Activated T-helper 1 cell treated with anti-CD3 and anti-CD28 coated beads, Interleukin-12 subunit alpha, Interleukin-12 subunit beta, Interleukin-2, Interleukin-4 antibody, amounts not matched to agents 30 ng/mL and 10 ng/mL and 1 ng/mL, durations not matched to agents 14 hours and 24 hours and 36 hours (primary cell): ENCODE data around the gene SERGEF. TPM values are rescaled to one million over a fixed set of nuclear protein-coding genes. Genes with fewer than 3 reads are reported as not detected.

Source experiments
- DNase-seq: peaks from one replicate; pipeline ENCODE4 v3.0.0; 2021; ENCODE audit warnings: low spot score
- H3K27ac Mint-ChIP-seq: one replicate; pipeline ENCODE4 v1.8.0; 2021; ENCODE audit warnings: mild to moderate bottlenecking, mixed read lengths
- H3K27me3 Mint-ChIP-seq: one replicate; pipeline ENCODE4 v1.8.0; 2022; ENCODE audit warnings: mild to moderate bottlenecking, moderate library complexity, mixed read lengths; ENCODE audit not compliant: insufficient read depth
- H3K36me3 Mint-ChIP-seq: one replicate; pipeline ENCODE4 v1.8.0; 2021; ENCODE audit warnings: low read depth, mixed read lengths
- H3K4me1 Mint-ChIP-seq: one replicate; pipeline ENCODE4 v1.8.0; 2021; ENCODE audit warnings: low read depth, mixed read lengths
- H3K4me3 Mint-ChIP-seq: one replicate; pipeline ENCODE4 v1.8.0; 2021; ENCODE audit warnings: mild to moderate bottlenecking, moderate library complexity, mixed read lengths
- H3K9me3 Mint-ChIP-seq: one replicate; pipeline ENCODE4 v1.8.0; 2021; ENCODE audit warnings: mixed read lengths
- intact Hi-C: fragments of 100-400 bp; cut with micrococcal nuclease; formaldehyde crosslinking; loops from one replicate; pipeline ENCODE4 v1.15.1; 2024
- total RNA-seq: library from RNA; stranded (reverse); gene quantifications from 2 replicates; pipeline ENCODE4 v1.2.3, GENCODE V29; 2022

The SERGEF gene
- total RNA-seq, 1 donor from 2014 or later, result 24.5 TPM

DNA sequence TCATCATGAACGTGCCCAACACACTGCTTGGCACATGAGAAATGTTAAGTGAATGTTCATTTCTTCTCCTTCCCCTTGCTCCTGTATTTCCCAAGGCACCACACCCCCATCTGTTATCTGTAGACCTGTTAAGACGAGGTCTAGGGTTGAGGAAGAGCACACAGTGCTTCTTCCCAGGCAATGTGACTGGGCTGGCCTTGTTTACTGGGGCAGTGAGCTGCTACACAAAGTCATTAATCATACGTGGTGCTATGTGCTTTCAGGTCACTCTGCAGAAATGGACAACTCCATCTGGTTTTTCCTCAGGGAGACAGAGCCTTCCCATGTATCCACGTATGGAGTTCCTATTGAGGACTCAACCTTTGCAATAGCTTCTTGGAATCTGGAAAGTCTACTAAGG, 159.6 kb downstream of the SERGEF start:
- no peak for DNase-seq
- Mint-ChIP-seq H3K36me3 (peaks cover 2% of the 10 kb centered on the region), H3K4me3 (no peak overlapping the region), H3K27me3 (no peaks in the 10 kb centered on the region), H3K4me1 (peaks cover 7% of the 10 kb centered on the region), H3K27ac (no peak overlapping the region), H3K9me3 (no peaks in the 10 kb centered on the region)
- intact Hi-C loops, result no loop called here

DNA sequence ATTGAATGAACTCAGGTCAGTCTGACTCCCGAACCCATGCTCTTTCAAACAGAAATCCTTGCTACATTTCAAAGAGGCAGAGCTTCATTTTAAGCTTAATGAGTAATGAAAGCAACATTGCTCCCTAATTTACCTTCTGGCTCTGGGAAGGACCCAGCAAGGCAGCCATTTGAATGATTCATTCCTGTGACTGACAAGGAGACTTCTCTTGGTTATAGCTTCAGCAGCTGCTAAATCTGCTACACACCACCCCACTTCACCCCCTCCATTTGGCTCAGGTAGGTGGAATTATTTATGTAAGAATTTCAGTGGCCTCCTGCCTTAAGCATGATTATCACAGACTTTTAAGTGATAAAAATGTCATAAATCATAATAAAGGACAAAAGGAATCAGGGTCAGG, 160.6 kb downstream of the SERGEF start:
- Mint-ChIP-seq H3K9me3 (no peaks in the 10 kb centered on the region), H3K27ac (no peak overlapping the region), H3K4me3 (no peak overlapping the region), H3K36me3 (no peaks in the 10 kb centered on the region), H3K27me3 (no peaks in the 10 kb centered on the region), H3K4me1 (peaks cover 7% of the 10 kb centered on the region)
- no peak for DNase-seq
- intact Hi-C loops, result no loop called here

GRCh38 chr11:17851697-17852096, 161.2 kb downstream of the SERGEF start:
- DNase-seq, result no peak
- no peak overlapping the region for H3K4me3 Mint-ChIP-seq
- H3K36me3 Mint-ChIP-seq, result no peaks in the 10 kb centered on the region
- intact Hi-C loops, result no loop called here
- H3K9me3 Mint-ChIP-seq, result no peaks in the 10 kb centered on the region
- H3K27ac Mint-ChIP-seq, result no peak overlapping the region
- H3K4me1 Mint-ChIP-seq, result peaks cover 7% of the 10 kb centered on the region
- no peaks in the 10 kb centered on the region for H3K27me3 Mint-ChIP-seq

DNA sequence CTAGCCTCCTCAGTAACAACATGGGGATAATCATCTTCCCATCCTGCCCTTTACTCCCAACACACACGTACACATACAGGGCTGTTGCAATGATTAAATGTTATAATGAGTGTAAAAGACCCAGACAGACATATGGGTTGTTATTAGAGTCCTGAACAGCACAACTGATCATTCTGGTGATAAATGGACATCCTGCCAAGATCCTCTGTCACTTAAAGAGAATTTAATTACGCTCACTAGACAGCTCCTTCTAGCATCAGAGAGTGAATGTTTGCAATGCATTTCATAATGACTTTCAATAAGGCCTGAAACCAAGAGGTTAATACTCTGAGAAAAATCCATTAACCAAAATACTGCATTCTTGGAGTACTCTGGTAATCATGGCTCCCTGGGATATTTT, 162.5 kb downstream of the SERGEF start:
- intact Hi-C loops, result no loop called here
- Mint-ChIP-seq H3K27ac (no peak overlapping the region), H3K4me1 (no peaks in the 10 kb centered on the region), H3K27me3 (no peaks in the 10 kb centered on the region), H3K9me3 (no peaks in the 10 kb centered on the region), H3K4me3 (no peak overlapping the region), H3K36me3 (peaks cover 3% of the 10 kb centered on the region)
- DNase-seq, result no peak

DNA sequence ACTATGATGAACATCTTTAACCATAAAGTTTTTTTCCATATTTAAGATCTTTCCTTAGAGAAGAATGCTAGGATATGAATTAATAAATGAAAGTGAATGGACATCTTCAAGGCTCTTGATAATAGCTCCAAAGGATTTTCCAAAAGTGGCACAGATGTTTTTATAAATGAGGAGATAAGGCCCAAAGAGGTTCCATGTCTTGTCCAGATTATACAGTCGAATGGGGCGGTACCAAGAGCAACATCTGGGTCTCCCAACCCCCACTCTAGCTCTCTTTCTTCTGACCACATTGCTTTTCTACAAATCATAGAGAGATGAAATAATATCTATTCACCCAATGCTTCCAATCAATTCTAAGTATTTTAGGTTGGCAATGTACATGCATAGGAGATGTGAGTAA, 164.1 kb downstream of the SERGEF start:
- intact Hi-C loops, result no loop called here
- Mint-ChIP-seq H3K27ac (no peak overlapping the region), H3K4me3 (no peak overlapping the region), H3K36me3 (peaks cover 3% of the 10 kb centered on the region), H3K27me3 (no peaks in the 10 kb centered on the region), H3K4me1 (no peaks in the 10 kb centered on the region), H3K9me3 (no peaks in the 10 kb centered on the region)
- DNase-seq, result no peak

GRCh38 chr11:17846852-17847453, 165.9 kb downstream of the SERGEF start:
- no peaks in the 10 kb centered on the region for H3K4me1 Mint-ChIP-seq
- H3K27ac Mint-ChIP-seq, result no peak overlapping the region
- no peaks in the 10 kb centered on the region for H3K27me3 Mint-ChIP-seq
- H3K4me3 Mint-ChIP-seq, result no peak overlapping the region
- no peaks in the 10 kb centered on the region for H3K9me3 Mint-ChIP-seq
- DNase-seq, result no peak
- intact Hi-C loops, result no loop called here
- peaks cover 3% of the 10 kb centered on the region for H3K36me3 Mint-ChIP-seq

- Mint-ChIP-seq H3K9me3 (no peaks in the 10 kb centered on the region), H3K27me3 (no peaks in the 10 kb centered on the region)
- intact Hi-C loops, result no loop called here
Observed at GRCh38 chr11:17845431-17845881, 167.4 kb downstream of the SERGEF start.

DNA sequence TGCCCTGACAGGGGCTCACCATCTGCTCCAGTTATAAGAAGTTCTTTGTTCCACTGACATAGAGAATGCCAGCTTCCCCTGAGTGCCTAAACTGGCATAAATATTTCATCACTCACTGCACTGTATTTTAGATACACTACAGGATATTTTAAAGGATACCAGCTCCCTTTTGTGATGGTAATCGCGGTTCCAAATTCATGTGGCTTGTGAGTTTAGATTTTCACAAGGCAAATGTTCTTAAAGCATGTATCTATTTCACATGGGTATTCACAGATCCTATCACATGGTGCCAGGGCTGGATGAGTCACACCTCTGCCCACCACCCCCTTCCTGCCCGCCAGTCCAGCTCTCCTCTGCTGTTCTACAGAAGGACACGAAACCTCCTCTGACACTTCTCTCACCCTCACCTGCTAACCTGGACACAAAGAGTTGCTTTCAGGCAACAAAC, 172.7 kb downstream of the SERGEF start:
- no peaks in the 10 kb centered on the region for H3K9me3 Mint-ChIP-seq
- H3K4me1 Mint-ChIP-seq, result no peaks in the 10 kb centered on the region
- no peaks in the 10 kb centered on the region for H3K27me3 Mint-ChIP-seq
- no peaks in the 10 kb centered on the region for H3K36me3 Mint-ChIP-seq
- intact Hi-C loops, result no loop called here
- no peak overlapping the region for H3K27ac Mint-ChIP-seq
- no peak overlapping the region for H3K4me3 Mint-ChIP-seq
- DNase-seq, result no peak

More at GRCh38 chr11:17845431-17845881, 167.4 kb downstream of the SERGEF start:
- Mint-ChIP-seq H3K4me3 (no peak overlapping the region), H3K4me1 (no peaks in the 10 kb centered on the region), H3K36me3 (peaks cover 3% of the 10 kb centered on the region), H3K27ac (no peak overlapping the region)
- no peak for DNase-seq

DNA sequence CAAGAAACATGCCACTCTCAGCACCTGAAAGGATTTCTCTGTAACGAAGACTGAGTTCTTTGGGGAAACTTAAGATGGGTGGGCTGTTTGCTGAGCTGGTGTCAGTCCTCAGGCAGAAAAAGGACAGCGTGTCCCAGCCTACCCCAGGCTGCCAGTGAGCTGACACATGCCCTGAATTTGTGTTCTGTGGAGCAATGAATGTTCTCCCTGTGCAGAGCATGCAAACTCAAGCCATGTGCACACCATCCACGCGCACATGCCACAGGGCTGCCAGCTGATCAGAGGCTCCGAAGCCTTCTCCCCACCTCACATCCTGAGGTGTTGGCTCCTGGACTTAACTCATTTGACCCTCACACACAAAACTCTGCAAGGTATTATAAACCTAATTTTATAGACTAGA, 173.4 kb downstream of the SERGEF start:
- Mint-ChIP-seq H3K4me1 (no peaks in the 10 kb centered on the region), H3K27me3 (no peaks in the 10 kb centered on the region), H3K27ac (no peak overlapping the region), H3K36me3 (no peaks in the 10 kb centered on the region), H3K4me3 (no peak overlapping the region), H3K9me3 (no peaks in the 10 kb centered on the region)
- intact Hi-C loops, result no loop called here
- DNase-seq, result no peak

- Mint-ChIP-seq H3K4me3 (no peak overlapping the region), H3K27ac (no peak overlapping the region), H3K4me1 (no peaks in the 10 kb centered on the region), H3K9me3 (no peaks in the 10 kb centered on the region), H3K27me3 (no peaks in the 10 kb centered on the region), H3K36me3 (no peaks in the 10 kb centered on the region)
- no peak for DNase-seq
- intact Hi-C loops, result no loop called here
Observed at GRCh38 chr11:17838102-17838501, 174.7 kb downstream of the SERGEF start.

DNA sequence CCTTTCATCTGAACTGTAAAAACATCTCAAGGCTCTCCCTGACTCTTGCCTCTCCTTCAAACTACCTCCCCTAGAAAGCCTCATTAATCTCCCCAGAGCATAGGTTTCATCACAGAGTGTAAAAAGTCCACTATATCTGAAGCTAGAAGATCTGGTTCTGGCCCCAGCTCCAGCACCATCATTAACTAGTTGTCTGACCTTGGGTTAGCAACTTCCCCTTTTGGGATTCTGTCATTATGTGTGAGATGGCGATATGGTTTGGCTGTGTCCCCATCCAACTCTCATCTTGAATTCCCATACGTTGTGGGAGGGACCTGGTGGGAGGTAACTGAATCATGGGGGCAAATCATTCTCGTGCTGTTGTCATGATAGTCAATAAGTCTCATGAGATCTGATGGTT, 181.0 kb downstream of the SERGEF start:
- intact Hi-C loops, result no loop called here
- Mint-ChIP-seq H3K27me3 (no peaks in the 10 kb centered on the region), H3K36me3 (no peaks in the 10 kb centered on the region), H3K4me1 (no peaks in the 10 kb centered on the region), H3K4me3 (no peak overlapping the region), H3K9me3 (no peaks in the 10 kb centered on the region), H3K27ac (no peak overlapping the region)
- DNase-seq, result no peak

DNA sequence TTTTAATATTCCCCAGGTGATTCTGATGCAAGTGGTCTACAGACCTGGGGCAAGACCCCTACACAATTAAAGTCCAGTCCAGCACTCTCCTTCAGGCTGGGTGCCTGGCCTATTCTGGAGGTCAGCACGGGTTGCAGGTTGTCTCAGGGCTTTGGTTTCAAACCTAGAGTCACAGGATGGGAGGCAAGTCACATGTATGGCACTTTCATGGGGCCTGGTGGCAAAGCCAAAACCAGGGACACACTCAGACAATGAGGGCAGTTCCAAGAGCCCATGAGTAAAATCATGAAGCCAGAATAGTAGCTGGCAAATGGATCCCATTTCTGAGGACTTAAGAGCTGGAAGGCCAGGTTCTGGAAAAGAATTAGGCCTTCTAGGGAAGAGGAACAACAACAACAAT, 181.6 kb downstream of the SERGEF start:
- intact Hi-C loops, result no loop called here
- Mint-ChIP-seq H3K4me3 (no peak overlapping the region), H3K4me1 (no peaks in the 10 kb centered on the region), H3K27ac (no peak overlapping the region), H3K27me3 (no peaks in the 10 kb centered on the region), H3K36me3 (no peaks in the 10 kb centered on the region), H3K9me3 (no peaks in the 10 kb centered on the region)
- no peak for DNase-seq

DNA sequence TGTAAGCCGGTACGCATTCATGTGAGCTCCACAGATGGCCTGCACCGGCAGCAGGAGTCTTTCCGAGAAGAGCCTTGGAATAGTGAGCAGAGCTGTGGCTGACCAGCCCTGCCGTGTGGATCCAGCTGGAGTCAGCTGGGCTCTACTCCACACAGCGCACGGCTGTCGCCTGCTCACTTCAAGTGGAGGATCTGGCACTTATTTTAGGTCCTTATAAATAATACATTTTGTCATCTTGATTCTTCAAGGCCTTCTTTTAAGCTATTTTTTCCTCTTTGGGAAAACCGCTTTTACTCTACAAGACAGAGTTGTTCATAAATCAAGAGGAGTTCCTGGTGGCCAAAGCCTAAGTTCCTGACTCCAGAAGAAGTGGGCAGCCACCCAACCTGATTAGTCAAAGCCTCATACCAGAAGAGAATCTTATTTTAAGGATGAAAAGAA, 184.5 kb downstream of the SERGEF start:
- no peak overlapping the region for H3K27ac Mint-ChIP-seq
- no peaks in the 10 kb centered on the region for H3K36me3 Mint-ChIP-seq
- H3K4me1 Mint-ChIP-seq, result no peaks in the 10 kb centered on the region
- H3K9me3 Mint-ChIP-seq, result no peaks in the 10 kb centered on the region
- H3K27me3 Mint-ChIP-seq, result no peaks in the 10 kb centered on the region
- H3K4me3 Mint-ChIP-seq, result no peak overlapping the region
- DNase-seq, result no peak
- intact Hi-C loops, result no loop called here

GRCh38 chr11:17827006-17827405, 185.8 kb downstream of the SERGEF start:
- no peaks in the 10 kb centered on the region for H3K27me3 Mint-ChIP-seq
- intact Hi-C loops, result no loop called here
- H3K4me3 Mint-ChIP-seq, result no peak overlapping the region
- no peak for DNase-seq
- H3K4me1 Mint-ChIP-seq, result no peaks in the 10 kb centered on the region
- no peaks in the 10 kb centered on the region for H3K36me3 Mint-ChIP-seq
- H3K9me3 Mint-ChIP-seq, result no peaks in the 10 kb centered on the region
- no peak overlapping the region for H3K27ac Mint-ChIP-seq
